ENCODE results near the gene PPP1R3F. TPM values are rescaled to one million over a fixed set of nuclear protein-coding genes. Genes with fewer than 3 reads are reported as not detected.

The PPP1R3F gene
- total and polyA plus RNA-seq, 9 of the 15 experiments (the other 6 are each of a cell fraction or from before 2014, with no cell fraction given): 0.03 to 0.91 (median 0.43) TPM; not detected in 1

GRCh38 chrX:49269767-49270248 lies at the start of gene PPP1R3F (continued):
- TF ChIP-seq CUX1 (CRISPR knock-in tag; IDR thresholded peaks at IDR 0.05) (no peak), SMC3 (conservative IDR thresholded peaks at IDR 0.05; ENCODE audit: insufficient read depth, low read depth, low read length) (no peak), ZNF3 (CRISPR knock-in tag; IDR thresholded peaks at IDR 0.05) (no peak), REST (IDR thresholded peaks at IDR 0.05; ENCODE audit: borderline replicate concordance) (no peak), REST (CRISPR knock-in tag; IDR thresholded peaks at IDR 0.05; ENCODE audit: low read depth) (no peak), ZNF41 (CRISPR knock-in tag; conservative IDR thresholded peaks at IDR 0.05) (no peak)

Measured in K562 (cell line).